Neural progenitor cell (in vitro differentiated cells): ENCODE data around the gene PCSK1. TPM values are rescaled to one million over a fixed set of nuclear protein-coding genes. Genes with fewer than 3 reads are reported as not detected.

Source experiments
- DNase-seq: peaks from one replicate; pipeline ENCODE4 v3.0.0-alpha.2; 2016; ENCODE audit warnings: low spot score
- H2AFZ ChIP-seq: fragments of 200-600 bp; sonication (generic); replicated peaks from 2 replicates; pipeline ENCODE4 v1.6.1; 2016; ENCODE audit warnings: antibody characterized with exemption
- H3F3A ChIP-seq: fragments of 200-600 bp; sonication (generic); 2 replicates; pipeline ENCODE4 v1.6.1; 2016; ENCODE audit warnings: antibody characterized with exemption, low read depth
- H3K27ac ChIP-seq: fragments of 200-600 bp; sonication (generic); 2 replicates; pipeline ENCODE4 v1.5.1; 2016; ENCODE audit warnings: mild to moderate bottlenecking
- H3K27me3 ChIP-seq: fragments of 200-600 bp; sonication (generic); 2 replicates; pipeline ENCODE4 v1.6.1; 2016; ENCODE audit warnings: mild to moderate bottlenecking, moderate library complexity
- H3K36me3 ChIP-seq: fragments of 200-600 bp; sonication (generic); 2 replicates; pipeline ENCODE4 v1.5.1; 2016
- H3K4me1 ChIP-seq: fragments of 200-600 bp; sonication (generic); 2 replicates; pipeline ENCODE4 v1.6.1; 2016; ENCODE audit warnings: mixed run types
- H3K4me2 ChIP-seq: fragments of 200-600 bp; sonication (generic); 2 replicates; pipeline ENCODE4 v1.6.1; 2016
- H3K4me3 ChIP-seq: fragments of 200-600 bp; sonication (generic); 2 replicates; pipeline ENCODE4 v1.5.1; 2016
- H3K79me2 ChIP-seq: fragments of 200-600 bp; sonication (generic); 2 replicates; pipeline ENCODE4 v1.6.1; 2016; ENCODE audit warnings: low read depth
- H3K9ac ChIP-seq: fragments of 200-600 bp; sonication (generic); 2 replicates; pipeline ENCODE4 v1.6.1; 2016
- H3K9me3 ChIP-seq: fragments of 200-600 bp; sonication (generic); 2 replicates; pipeline ENCODE4 v1.5.1; 2016; ENCODE audit warnings: low read depth
- H4K20me1 ChIP-seq: fragments of 200-600 bp; sonication (generic); 2 replicates; pipeline ENCODE4 v1.6.1; 2016; ENCODE audit warnings: low read depth
- H3K27ac Mint-ChIP-seq: 3 replicates; pipeline ENCODE4 v1.8.0; 2021; ENCODE audit warnings: mixed read lengths
- H3K27me3 Mint-ChIP-seq: 2 replicates; pipeline ENCODE4 v1.8.0; 2022; ENCODE audit warnings: low read depth, mild to moderate bottlenecking, inconsistent platforms, moderate library complexity, mixed read lengths; ENCODE audit not compliant: insufficient read depth
- H3K36me3 Mint-ChIP-seq: 3 replicates; pipeline ENCODE4 v1.8.0; 2021; ENCODE audit warnings: mixed read lengths
- H3K4me1 Mint-ChIP-seq: 3 replicates; pipeline ENCODE4 v1.8.0; 2021; ENCODE audit warnings: mixed read lengths
- H3K4me3 Mint-ChIP-seq: 3 replicates; pipeline ENCODE4 v1.8.0; 2021; ENCODE audit warnings: mild to moderate bottlenecking, moderate library complexity, mixed read lengths
- H3K9me3 Mint-ChIP-seq: 3 replicates; pipeline ENCODE4 v1.8.0; 2020; ENCODE audit warnings: mixed read lengths
- EZH2 ChIP-seq: fragments of 200-600 bp; sonication (generic); IDR thresholded peaks from 2 replicates; pipeline ENCODE4 v1.6.1; 2017; ENCODE audit warnings: antibody characterized with exemption, mild to moderate bottlenecking, moderate library complexity
- EZH2phosphoT487 ChIP-seq: fragments of 200-600 bp; sonication (generic); IDR thresholded peaks from 2 replicates; pipeline ENCODE4 v1.6.1; 2017; ENCODE audit warnings: antibody characterized with exemption
- total RNA-seq: library from RNA; depleted of rRNA; stranded (reverse); fragments of >200 nt; gene quantifications from 2 replicates; pipeline ENCODE4 v1.2.3, GENCODE V29; 2015; ENCODE audit warnings: low replicate concordance
- TF ChIP-seq, protein P1 (sequence below): fragments of 200-600 bp; sonication (generic); IDR thresholded peaks from 2 replicates; pipeline ENCODE4 v1.5.1; 2017; ENCODE audit warnings: antibody characterized with exemption, mild to moderate bottlenecking

Gene PCSK1
- total RNA-seq, 1 donor from 2014 or later: 3.9 TPM

DNA sequence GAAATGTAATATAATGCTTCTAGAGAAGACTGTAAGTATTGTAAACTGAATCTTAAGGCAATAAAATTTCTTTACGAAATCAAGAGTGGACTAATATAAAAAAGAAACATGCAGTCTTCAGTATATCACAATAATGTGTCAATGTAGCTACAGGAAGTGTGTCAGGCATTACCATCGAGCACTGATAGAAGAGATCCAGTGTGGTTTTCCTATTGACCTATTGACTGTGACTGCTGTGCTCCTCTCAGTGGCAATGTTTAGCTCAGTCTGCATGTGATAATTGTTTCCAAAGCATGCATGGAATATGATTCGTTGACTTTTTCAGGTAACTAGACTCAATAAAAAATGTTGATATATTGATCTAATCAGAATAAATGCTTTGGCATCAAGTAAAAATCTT is 20.3 kb upstream of the PCSK1 start:
- Mint-ChIP-seq H3K27ac (no peak overlapping the region), H3K27me3 (peaks cover 3% of the 10 kb centered on the region), H3K4me1 (no peaks in the 10 kb centered on the region), H3K4me3 (no peak overlapping the region), H3K9me3 (peaks cover 2% of the 10 kb centered on the region), H3K36me3 (no peaks in the 10 kb centered on the region)
- H3K36me3 ChIP-seq: no peaks in the 10 kb centered on the region
- no peaks in the 10 kb centered on the region for H3F3A ChIP-seq
- H2AFZ ChIP-seq: no peak overlapping the region
- TF ChIP-seq, protein P1, sequence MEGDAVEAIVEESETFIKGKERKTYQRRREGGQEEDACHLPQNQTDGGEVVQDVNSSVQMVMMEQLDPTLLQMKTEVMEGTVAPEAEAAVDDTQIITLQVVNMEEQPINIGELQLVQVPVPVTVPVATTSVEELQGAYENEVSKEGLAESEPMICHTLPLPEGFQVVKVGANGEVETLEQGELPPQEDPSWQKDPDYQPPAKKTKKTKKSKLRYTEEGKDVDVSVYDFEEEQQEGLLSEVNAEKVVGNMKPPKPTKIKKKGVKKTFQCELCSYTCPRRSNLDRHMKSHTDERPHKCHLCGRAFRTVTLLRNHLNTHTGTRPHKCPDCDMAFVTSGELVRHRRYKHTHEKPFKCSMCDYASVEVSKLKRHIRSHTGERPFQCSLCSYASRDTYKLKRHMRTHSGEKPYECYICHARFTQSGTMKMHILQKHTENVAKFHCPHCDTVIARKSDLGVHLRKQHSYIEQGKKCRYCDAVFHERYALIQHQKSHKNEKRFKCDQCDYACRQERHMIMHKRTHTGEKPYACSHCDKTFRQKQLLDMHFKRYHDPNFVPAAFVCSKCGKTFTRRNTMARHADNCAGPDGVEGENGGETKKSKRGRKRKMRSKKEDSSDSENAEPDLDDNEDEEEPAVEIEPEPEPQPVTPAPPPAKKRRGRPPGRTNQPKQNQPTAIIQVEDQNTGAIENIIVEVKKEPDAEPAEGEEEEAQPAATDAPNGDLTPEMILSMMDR: no peak
- no peak for TF ChIP-seq EZH2
- H3K9ac ChIP-seq: no peak overlapping the region
- no peaks in the 10 kb centered on the region for H3K9me3 ChIP-seq
- H3K4me2 ChIP-seq: no peak overlapping the region
- no peak overlapping the region for H3K4me3 ChIP-seq
- H4K20me1 ChIP-seq: no peaks in the 10 kb centered on the region
- no peaks in the 10 kb centered on the region for H3K4me1 ChIP-seq
- H3K27ac ChIP-seq: no peak overlapping the region
- H3K27me3 ChIP-seq: no peaks in the 10 kb centered on the region
- H3K79me2 ChIP-seq: no peaks in the 10 kb centered on the region
- no peak for DNase-seq

DNA sequence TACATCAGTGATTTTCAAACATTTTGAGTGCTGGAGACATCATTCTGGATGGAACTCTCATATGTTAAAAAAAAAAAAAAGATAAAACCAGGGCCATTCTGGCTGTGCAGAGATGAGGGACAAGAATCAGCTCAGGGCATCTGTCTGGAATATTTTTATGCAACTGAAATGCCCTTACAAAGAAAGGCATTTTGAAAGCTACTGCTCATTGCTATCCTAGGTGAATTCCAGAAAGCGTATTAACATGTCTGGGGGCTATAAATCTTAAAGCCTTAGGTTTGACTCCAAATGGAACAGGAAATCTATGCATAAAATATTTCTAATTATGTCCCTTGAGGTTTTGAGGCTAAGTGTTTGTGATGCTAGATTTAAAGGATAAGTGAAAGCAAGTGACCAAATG is 14.9 kb upstream of the PCSK1 start:
- Histone ChIP-seq H3K4me1 (no peaks in the 10 kb centered on the region), H3K27me3 (no peaks in the 10 kb centered on the region), H3K9ac (no peak overlapping the region), H4K20me1 (no peaks in the 10 kb centered on the region), H2AFZ (no peak overlapping the region), H3K4me3 (no peak overlapping the region), H3K79me2 (no peaks in the 10 kb centered on the region), H3K27ac (no peak overlapping the region), H3K9me3 (no peaks in the 10 kb centered on the region), H3F3A (no peaks in the 10 kb centered on the region), H3K4me2 (no peak overlapping the region), H3K36me3 (no peaks in the 10 kb centered on the region)
- H3K27ac Mint-ChIP-seq: no peak overlapping the region
- H3K36me3 Mint-ChIP-seq: no peaks in the 10 kb centered on the region
- TF ChIP-seq EZH2phosphoT487: no peak
- TF ChIP-seq EZH2: no peak
- TF ChIP-seq, protein P1: no peak
- peaks cover 6% of the 10 kb centered on the region for H3K4me1 Mint-ChIP-seq
- H3K9me3 Mint-ChIP-seq: peaks cover 2% of the 10 kb centered on the region
- H3K4me3 Mint-ChIP-seq: no peak overlapping the region
- DNase-seq: no peak
- H3K27me3 Mint-ChIP-seq: peaks cover 3% of the 10 kb centered on the region

DNA sequence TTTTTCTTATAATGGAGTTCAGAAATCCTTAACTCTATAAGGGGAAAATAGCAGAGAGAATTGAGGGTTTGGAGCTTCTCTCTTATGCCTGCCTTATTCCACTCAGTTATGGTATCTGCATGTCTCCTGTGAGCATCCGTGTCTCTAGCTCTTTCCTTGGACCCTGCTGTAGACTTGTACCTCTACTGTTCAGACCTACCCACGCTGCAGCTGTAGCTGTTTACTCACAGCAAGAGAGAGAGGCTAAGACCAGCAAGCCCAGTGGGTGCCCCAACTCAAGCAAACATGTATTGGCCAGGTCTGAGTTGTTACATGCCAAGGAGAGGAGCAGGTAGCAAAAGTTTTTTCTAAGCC is 7.1 kb upstream of the PCSK1 start:
- Histone ChIP-seq H3K4me2 (no peak overlapping the region), H3F3A (no peaks in the 10 kb centered on the region), H3K4me1 (peaks cover 10% of the 10 kb centered on the region), H2AFZ (no peak overlapping the region), H3K9me3 (no peaks in the 10 kb centered on the region), H3K27me3 (peaks cover 35% of the 10 kb centered on the region), H3K36me3 (no peaks in the 10 kb centered on the region), H4K20me1 (no peaks in the 10 kb centered on the region), H3K4me3 (no peak overlapping the region), H3K9ac (no peak overlapping the region), H3K79me2 (no peaks in the 10 kb centered on the region), H3K27ac (no peak overlapping the region)
- no peak for DNase-seq
- peaks cover 3% of the 10 kb centered on the region for H3K27me3 Mint-ChIP-seq
- no peaks in the 10 kb centered on the region for H3K36me3 Mint-ChIP-seq
- TF ChIP-seq, protein P1: no peak
- TF ChIP-seq EZH2: no peak
- TF ChIP-seq EZH2phosphoT487: no peak
- no peak overlapping the region for H3K4me3 Mint-ChIP-seq
- H3K9me3 Mint-ChIP-seq: no peaks in the 10 kb centered on the region
- H3K4me1 Mint-ChIP-seq: no peaks in the 10 kb centered on the region
- H3K27ac Mint-ChIP-seq: no peak overlapping the region
